ENCODE results near the gene ST8SIA4. TPM values are rescaled to one million over a fixed set of nuclear protein-coding genes. Genes with fewer than 3 reads are reported as not detected.

ST8SIA4 gene
- total RNA-seq, 1 experiment from 2014 or later: not detected

DNA sequence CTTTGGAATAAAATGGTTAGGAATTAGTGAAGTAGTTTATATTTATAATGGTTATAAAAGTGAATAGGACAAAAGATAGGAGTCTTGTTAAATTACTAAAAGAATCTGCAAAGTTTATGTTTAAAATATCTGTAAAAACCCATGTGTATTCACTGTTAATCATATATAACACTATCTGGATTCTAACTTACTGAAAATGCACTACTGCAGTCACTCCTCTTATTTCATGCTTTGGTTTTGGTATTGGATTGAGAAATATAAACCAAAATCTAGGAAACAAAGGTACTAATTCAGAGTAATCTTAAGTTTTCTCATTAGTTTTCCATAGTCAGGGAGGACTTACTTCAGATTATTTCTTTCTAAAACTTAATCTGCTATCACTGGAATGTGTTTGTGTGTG lies 49.5 kb downstream of the ST8SIA4 start:
- peak overlapping the region; percentile 51 for H2AFZ ChIP-seq (ENCODE audit: low read depth, low read length, poor library complexity, severe bottlenecking)
- ChIA-PET CTCF (no interaction called here), POLR2A (no interaction called here), RAD21 (ENCODE audit: low non-redundant PET in 1 of 2, low total read pairs in 2 of 2, uncharacterized antibody in 2 of 2, unreplicated experiment in 2 of 2) (no interaction called here)
- H4K20me1 ChIP-seq (ENCODE audit: insufficient read depth): no peaks in the 10 kb centered on the region
- no peak overlapping the region for H3K9ac ChIP-seq (ENCODE audit: low read length)
- ATAC-seq (no peak), DNase-seq (ENCODE audit: low read depth, low spot score) (no peak)
- TF ChIP-seq RAD21 (IDR thresholded peaks at IDR 0.05; ENCODE audit: low read depth) (no peak), TCF7L2 (IDR thresholded peaks at IDR 0.05; ENCODE audit: borderline replicate concordance, extremely low read depth, insufficient read depth, insufficient read length) (no peak), EGR1 (IDR thresholded peaks at IDR 0.05; ENCODE audit: low read depth) (no peak), POLR2A (IDR thresholded peaks at IDR 0.05; ENCODE audit: borderline replicate concordance, extremely low read depth, insufficient read depth, insufficient read length) (no peak), SP1 (IDR thresholded peaks at IDR 0.05; ENCODE audit: low read depth) (no peak), ELF1 (IDR thresholded peaks at IDR 0.05; ENCODE audit: borderline replicate concordance, low read depth) (no peak), CBX3 (IDR thresholded peaks at IDR 0.05; ENCODE audit: low read depth) (no peak), EZH2phosphoT487 (IDR thresholded peaks at IDR 0.05; ENCODE audit: borderline replicate concordance) (no peak)
- TF ChIP-seq, protein P1, sequence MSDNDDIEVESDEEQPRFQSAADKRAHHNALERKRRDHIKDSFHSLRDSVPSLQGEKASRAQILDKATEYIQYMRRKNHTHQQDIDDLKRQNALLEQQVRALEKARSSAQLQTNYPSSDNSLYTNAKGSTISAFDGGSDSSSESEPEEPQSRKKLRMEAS (IDR thresholded peaks at IDR 0.05): no peak
- TF ChIP-seq, protein P2, sequence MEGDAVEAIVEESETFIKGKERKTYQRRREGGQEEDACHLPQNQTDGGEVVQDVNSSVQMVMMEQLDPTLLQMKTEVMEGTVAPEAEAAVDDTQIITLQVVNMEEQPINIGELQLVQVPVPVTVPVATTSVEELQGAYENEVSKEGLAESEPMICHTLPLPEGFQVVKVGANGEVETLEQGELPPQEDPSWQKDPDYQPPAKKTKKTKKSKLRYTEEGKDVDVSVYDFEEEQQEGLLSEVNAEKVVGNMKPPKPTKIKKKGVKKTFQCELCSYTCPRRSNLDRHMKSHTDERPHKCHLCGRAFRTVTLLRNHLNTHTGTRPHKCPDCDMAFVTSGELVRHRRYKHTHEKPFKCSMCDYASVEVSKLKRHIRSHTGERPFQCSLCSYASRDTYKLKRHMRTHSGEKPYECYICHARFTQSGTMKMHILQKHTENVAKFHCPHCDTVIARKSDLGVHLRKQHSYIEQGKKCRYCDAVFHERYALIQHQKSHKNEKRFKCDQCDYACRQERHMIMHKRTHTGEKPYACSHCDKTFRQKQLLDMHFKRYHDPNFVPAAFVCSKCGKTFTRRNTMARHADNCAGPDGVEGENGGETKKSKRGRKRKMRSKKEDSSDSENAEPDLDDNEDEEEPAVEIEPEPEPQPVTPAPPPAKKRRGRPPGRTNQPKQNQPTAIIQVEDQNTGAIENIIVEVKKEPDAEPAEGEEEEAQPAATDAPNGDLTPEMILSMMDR (IDR thresholded peaks at IDR 0.05 in 2 of 3, conservative IDR thresholded peaks at IDR 0.05 in 1 of 3; ENCODE audit: borderline replicate concordance in 1 of 3, insufficient read depth in 1 of 3, low read depth in 2 of 3, low read length in 2 of 3): no peak
- TF ChIP-seq, protein P3, sequence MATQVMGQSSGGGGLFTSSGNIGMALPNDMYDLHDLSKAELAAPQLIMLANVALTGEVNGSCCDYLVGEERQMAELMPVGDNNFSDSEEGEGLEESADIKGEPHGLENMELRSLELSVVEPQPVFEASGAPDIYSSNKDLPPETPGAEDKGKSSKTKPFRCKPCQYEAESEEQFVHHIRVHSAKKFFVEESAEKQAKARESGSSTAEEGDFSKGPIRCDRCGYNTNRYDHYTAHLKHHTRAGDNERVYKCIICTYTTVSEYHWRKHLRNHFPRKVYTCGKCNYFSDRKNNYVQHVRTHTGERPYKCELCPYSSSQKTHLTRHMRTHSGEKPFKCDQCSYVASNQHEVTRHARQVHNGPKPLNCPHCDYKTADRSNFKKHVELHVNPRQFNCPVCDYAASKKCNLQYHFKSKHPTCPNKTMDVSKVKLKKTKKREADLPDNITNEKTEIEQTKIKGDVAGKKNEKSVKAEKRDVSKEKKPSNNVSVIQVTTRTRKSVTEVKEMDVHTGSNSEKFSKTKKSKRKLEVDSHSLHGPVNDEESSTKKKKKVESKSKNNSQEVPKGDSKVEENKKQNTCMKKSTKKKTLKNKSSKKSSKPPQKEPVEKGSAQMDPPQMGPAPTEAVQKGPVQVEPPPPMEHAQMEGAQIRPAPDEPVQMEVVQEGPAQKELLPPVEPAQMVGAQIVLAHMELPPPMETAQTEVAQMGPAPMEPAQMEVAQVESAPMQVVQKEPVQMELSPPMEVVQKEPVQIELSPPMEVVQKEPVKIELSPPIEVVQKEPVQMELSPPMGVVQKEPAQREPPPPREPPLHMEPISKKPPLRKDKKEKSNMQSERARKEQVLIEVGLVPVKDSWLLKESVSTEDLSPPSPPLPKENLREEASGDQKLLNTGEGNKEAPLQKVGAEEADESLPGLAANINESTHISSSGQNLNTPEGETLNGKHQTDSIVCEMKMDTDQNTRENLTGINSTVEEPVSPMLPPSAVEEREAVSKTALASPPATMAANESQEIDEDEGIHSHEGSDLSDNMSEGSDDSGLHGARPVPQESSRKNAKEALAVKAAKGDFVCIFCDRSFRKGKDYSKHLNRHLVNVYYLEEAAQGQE (IDR thresholded peaks at IDR 0.05; ENCODE audit: low read depth): no peak
- TF ChIP-seq, protein P4, sequence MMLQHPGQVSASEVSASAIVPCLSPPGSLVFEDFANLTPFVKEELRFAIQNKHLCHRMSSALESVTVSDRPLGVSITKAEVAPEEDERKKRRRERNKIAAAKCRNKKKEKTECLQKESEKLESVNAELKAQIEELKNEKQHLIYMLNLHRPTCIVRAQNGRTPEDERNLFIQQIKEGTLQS (IDR thresholded peaks at IDR 0.05): no peak
- no peaks in the 10 kb centered on the region for H3K9me3 ChIP-seq (ENCODE audit: control insufficient read depth in 1 of 2, insufficient read depth in 1 of 2, low read depth in 1 of 2, low read length in 2 of 2)
- no peaks in the 10 kb centered on the region for H3K9me2 ChIP-seq (ENCODE audit: insufficient read depth)
- H3K27ac ChIP-seq (ENCODE audit: low read depth, low read length): no peak overlapping the region
- no TSS peak for BruUV-seq (replicated peaks)
- no peaks in the 10 kb centered on the region for H3K4me1 ChIP-seq (ENCODE audit: control insufficient read depth in 1 of 2, insufficient read depth in 2 of 2, low read length in 2 of 2)
- no peak overlapping the region for H3K4me2 ChIP-seq (ENCODE audit: low read length)
- intact Hi-C loops (cut with micrococcal nuclease): no loop called here
- no peaks in the 10 kb centered on the region for H3K36me3 ChIP-seq (ENCODE audit: control insufficient read depth in 1 of 2, insufficient read depth in 2 of 2, low read length in 2 of 2)
- no peak overlapping the region for H3K4me3 ChIP-seq (replicated peaks in 1 of 2; ENCODE audit: low read depth in 1 of 2, low read length in 2 of 2)
- no peaks in the 10 kb centered on the region for H3K27me3 ChIP-seq (ENCODE audit: insufficient read depth, low read length)
- H3K79me2 ChIP-seq (ENCODE audit: insufficient read depth, low read length): no peaks in the 10 kb centered on the region
